HG03521 (cell line): ENCODE data around the gene RBBP6.
"Not testable (repeated sequence)": the region's sequence is repeated elsewhere in the genome, so short reads cannot be mapped to it uniquely, and the experiment has no call there.

Experiments used
- ATAC-seq: cut with Tn5 transposase; IDR thresholded peaks from one replicate; pipeline ENCODE4 v1.9.1; 2021; ENCODE audit warnings: mild to moderate bottlenecking, moderate library complexity; ENCODE audit not compliant: unreplicated experiment

Gene RBBP6

DNA sequence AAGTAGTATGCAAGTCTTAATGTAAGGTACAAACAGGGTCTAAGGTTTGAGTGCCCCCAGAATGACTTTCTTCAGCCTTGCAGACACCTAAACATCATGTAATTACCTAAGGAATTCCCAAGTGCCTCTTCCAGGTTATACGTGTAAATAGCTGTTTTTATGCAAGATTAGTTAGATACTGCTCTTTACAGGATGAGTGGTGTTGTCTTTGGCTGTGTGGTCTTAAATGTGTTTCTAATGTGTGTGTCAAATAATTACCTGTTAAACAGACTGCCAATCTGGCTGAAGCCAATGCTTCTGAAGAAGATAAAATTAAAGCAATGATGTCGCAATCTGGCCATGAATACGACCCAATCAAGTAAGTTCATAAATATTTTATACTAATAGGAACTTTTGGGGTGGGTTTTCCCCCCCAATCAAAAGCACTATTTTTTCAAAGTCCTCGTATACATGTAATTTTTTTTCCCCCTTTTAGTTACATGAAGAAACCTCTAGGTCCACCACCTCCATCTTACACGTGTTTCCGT is 16.0 kb downstream of the RBBP6 start:
- no peak for ATAC-seq

- no peak for ATAC-seq
Observed at GRCh38 chr16:24562811-24563210, 23.4 kb downstream of the RBBP6 start.

GRCh38 chr16:24568392-24568791 is 29.0 kb downstream of the RBBP6 start:
- no peak for ATAC-seq

DNA sequence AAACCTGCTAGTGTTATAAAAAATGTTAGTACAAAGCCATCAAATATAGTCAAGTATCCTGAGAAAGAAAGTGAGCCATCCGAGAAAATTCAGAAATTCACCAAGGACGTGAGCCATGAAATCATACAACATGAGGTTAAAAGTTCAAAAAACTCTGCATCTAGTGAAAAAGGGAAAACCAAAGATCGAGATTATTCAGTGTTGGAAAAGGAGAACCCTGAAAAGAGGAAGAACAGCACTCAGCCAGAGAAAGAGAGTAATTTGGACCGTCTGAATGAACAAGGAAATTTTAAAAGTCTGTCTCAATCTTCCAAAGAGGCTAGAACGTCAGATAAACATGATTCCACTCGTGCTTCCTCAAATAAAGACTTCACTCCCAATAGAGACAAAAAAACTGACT is 31.7 kb downstream of the RBBP6 start:
- ATAC-seq = no peak

- no peak for ATAC-seq
Observed at GRCh38 chr16:24572069-24572468, 32.7 kb downstream of the RBBP6 start.

GRCh38 chr16:24573141-24573540 is 33.8 kb downstream of the RBBP6 start:
- no peak for ATAC-seq

GRCh38 chr16:24574515-24575485 is 35.4 kb downstream of the RBBP6 start:
- not testable (repeated sequence) for ATAC-seq

DNA sequence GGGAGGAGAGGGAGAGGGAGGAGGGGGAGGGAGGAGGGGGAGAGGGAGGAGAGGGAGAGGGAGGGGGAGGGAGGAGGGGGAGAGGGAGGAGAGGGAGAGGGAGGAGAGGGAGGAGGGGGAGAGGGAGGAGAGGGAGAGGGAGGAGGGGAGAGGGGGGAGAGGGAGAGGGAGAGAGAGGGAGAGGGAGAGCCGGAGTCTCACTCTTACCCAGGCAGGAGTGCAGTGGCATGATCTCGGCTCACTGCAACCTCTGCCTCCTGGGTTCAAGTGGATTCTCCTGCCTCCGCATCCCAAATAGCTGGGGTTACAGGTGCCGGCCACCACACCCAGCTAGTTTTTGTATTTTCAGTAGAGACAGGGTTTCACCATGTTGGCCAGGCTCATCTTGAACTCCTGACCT is 36.4 kb downstream of the RBBP6 start:
- ATAC-seq = not testable (repeated sequence)

DNA sequence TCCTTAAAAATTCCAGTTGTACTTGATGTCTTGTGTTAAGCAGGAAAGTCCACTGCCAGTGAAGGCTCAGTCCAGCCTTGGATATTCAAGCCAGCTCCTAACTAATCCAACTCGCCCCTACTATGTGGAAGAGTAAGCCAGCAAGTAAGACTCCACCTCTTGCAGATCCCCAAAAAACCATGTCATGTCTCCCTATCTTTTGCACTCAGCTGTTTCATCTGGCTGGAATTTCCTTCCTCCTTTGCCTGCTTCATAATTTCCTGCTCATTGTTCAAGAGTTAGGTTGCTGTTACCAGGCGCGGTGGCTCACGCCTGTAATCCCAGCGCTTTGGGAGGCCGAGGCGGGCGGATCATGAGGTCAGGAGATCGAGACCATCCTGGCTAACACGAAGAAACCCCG is 37.8 kb downstream of the RBBP6 start:
- no peak for ATAC-seq

- no peak for ATAC-seq
Observed at GRCh38 chr16:24580665-24581064, 41.3 kb downstream of the RBBP6 start.

- ATAC-seq = no peak
Observed at GRCh38 chr16:24583494-24583893, 44.1 kb downstream of the RBBP6 start.

- ATAC-seq = no peak
Observed at GRCh38 chr16:24589997-24590396, 50.6 kb downstream of the RBBP6 start.

DNA sequence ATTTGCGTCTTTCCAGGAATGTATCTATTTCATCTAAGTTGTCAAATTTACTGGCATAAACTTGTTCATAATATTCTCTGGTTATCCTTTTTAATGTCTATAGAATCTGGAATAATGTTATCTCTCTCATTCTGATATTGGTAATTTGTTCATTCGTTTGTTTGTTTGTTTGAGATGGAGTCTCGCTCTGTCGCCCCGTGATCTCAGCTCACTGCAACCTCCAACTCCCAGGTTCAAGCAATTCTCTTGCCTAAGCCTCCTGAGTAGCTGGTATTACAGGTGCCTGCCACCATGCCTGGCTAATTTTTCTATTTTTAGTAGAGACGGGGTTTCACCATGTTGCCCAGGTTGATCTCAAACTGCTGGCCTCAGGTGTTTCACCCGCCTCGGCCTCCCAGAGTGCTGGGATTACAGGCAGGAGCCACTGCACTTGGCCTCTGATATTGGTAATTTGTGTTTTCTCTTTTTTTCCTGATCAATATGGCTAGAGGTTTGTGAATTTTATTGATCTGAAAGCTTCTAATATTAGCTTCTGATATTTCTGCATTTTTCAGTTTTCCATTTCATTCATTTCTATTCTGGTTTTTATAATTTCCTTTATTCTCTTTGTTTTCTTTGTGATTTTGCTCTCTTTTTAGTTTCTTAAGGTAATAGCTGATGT is 59.5 kb downstream of the RBBP6 start:
- no peak for ATAC-seq

DNA sequence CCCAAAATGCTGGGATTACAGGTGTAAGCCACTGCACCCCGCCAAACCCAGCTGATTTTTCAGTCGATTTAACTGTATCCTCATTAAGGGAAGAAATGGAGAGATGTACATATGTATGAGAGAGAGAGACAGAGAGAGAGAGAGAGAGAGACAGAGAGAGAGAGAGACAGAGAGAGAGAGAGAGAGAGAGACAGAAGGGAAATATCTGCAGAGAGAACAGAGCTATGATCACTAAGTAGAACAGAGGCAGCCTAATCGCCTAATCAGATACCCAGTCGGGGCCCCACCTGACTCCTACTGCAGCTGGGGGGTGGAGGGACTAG is 70.0 kb downstream of the RBBP6 start:
- no peak for ATAC-seq

GRCh38 chr16:24609740-24610415 is 70.5 kb downstream of the RBBP6 start:
- ATAC-seq = no peak

DNA sequence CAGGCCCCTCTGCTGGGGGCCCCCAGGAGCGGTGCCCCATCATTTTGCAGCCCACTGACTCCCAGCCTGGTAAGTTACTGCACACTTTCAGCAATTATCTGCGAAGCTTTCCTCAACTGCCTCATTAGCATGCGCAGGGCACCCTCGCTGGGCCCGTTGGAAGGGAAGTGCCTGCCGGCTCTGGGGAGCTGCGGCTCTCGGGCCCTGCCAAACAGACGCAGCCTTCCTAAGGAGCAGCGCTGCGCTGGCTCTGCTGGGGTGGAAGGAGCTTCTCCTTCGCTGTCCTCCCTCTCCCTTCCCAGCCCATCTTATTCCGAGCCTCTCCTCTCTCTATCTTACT is 71.0 kb downstream of the RBBP6 start:
- ATAC-seq = no peak

DNA sequence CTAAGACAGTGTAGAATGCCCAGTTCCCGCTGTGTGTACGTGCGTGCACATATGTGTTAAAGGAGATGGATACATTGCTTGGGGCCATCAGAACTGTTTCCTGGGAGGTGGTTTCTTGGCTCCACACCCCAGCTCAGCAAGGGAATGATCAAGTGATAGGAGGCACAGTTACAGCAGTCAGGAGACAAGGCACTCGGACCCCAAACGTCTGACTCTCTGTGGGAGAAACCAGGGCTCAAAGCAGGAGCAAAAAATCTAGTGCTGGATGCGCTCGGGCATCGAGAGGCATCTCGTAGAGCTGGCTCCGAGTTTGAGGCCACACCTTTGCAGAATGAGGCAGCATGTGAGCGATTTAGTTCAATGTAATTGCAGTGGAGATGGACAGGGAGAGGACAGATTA is 71.9 kb downstream of the RBBP6 start:
- ATAC-seq = no peak

- no peak for ATAC-seq
Observed at GRCh38 chr16:24612656-24613055, 73.3 kb downstream of the RBBP6 start.

- ATAC-seq = not testable (repeated sequence)
Observed at GRCh38 chr16:24613267-24613666, 73.9 kb downstream of the RBBP6 start.

GRCh38 chr16:24617502-24617901 is 78.1 kb downstream of the RBBP6 start:
- no peak for ATAC-seq
